NCI-H82 (cell line): ENCODE data around the gene ATG2A.

Experiments
- DNase-seq: peaks from one replicate; lab custom pipeline; 2025; lab: John Stamatoyannopoulos, UW

ATG2A gene

GRCh38 chr11:64916775-64917662 is at the start of gene ATG2A:
Gene ATG2A, minus strand, starts transcription at chr11:64917209. Its CDS starts 74 bp downstream, at chr11:64917135.
- DNase-seq = peak; percentile 99

GRCh38 chr11:64963072-64963631 is 46.1 kb upstream of the ATG2A start:
- no peak for DNase-seq

- no peak for DNase-seq
Observed at GRCh38 chr11:64960719-64961118, 43.7 kb upstream of the ATG2A start.

- no peak for DNase-seq
Observed at GRCh38 chr11:64959498-64959897, 42.5 kb upstream of the ATG2A start.

GRCh38 chr11:64954201-64954600 is 37.2 kb upstream of the ATG2A start:
- DNase-seq = no peak

GRCh38 chr11:64951529-64951928 is 34.5 kb upstream of the ATG2A start:
- DNase-seq = no peak

- no peak for DNase-seq
Observed at GRCh38 chr11:64947208-64947814, 30.3 kb upstream of the ATG2A start.

- no peak for DNase-seq
Observed at GRCh38 chr11:64936539-64936938, 19.5 kb upstream of the ATG2A start.

- DNase-seq = peak; percentile 59
Observed at GRCh38 chr11:64935359-64936081, 18.5 kb upstream of the ATG2A start, which contains the start of gene GPHA2. Gene GPHA2, minus strand, starts transcription at chr11:64935893. Its CDS starts 433 bp downstream, at chr11:64935460.

GRCh38 chr11:64934682-64935358 is 17.8 kb upstream of the ATG2A start:
- DNase-seq = no peak

- no peak for DNase-seq
Observed at GRCh38 chr11:64933935-64934681, 17.1 kb upstream of the ATG2A start.

- no peak for DNase-seq
Observed at GRCh38 chr11:64933213-64933934, 16.4 kb upstream of the ATG2A start.

- DNase-seq = no peak
Observed at GRCh38 chr11:64932324-64932723, 15.3 kb upstream of the ATG2A start.

GRCh38 chr11:64931290-64931689 is 14.3 kb upstream of the ATG2A start:
- no peak for DNase-seq

GRCh38 chr11:64930340-64930739 is 13.3 kb upstream of the ATG2A start:
- DNase-seq = no peak

- no peak for DNase-seq
Observed at GRCh38 chr11:64929625-64930024, 12.6 kb upstream of the ATG2A start.

- DNase-seq = no peak
Observed at GRCh38 chr11:64928957-64929356, 11.9 kb upstream of the ATG2A start.

GRCh38 chr11:64926689-64927088 is 9.7 kb upstream of the ATG2A start:
- no peak for DNase-seq

- DNase-seq = no peak
Observed at GRCh38 chr11:64925536-64926436, 8.8 kb upstream of the ATG2A start.
